IMR-90 (cell line): ENCODE results near the gene UBE2O.

Source experiments
- CEBPB ChIP-seq: IDR thresholded peaks from 2 replicates; pipeline ENCODE4 v1.6.1; 2012; ENCODE audit warnings: low read depth, low read length, improper control_type of control experiment
- POLR2A ChIP-seq: IDR thresholded peaks from 2 replicates; pipeline ENCODE4 v1.6.1; 2012; ENCODE audit warnings: mild to moderate bottlenecking, low read depth, low read length
- RAD21 ChIP-seq: IDR thresholded peaks from 2 replicates; pipeline ENCODE4 v1.6.1; 2012; ENCODE audit warnings: low read length, improper control_type of control experiment
- TF ChIP-seq, protein P1 (sequence below): conservative IDR thresholded peaks from 2 replicates; pipeline ENCODE4 v1.5.1; 2012; ENCODE audit warnings: mild to moderate bottlenecking, low read depth, low read length, improper control_type of control experiment

- TF ChIP-seq RAD21 (no peak), POLR2A (no peak), CEBPB (no peak)
- TF ChIP-seq, protein P1, sequence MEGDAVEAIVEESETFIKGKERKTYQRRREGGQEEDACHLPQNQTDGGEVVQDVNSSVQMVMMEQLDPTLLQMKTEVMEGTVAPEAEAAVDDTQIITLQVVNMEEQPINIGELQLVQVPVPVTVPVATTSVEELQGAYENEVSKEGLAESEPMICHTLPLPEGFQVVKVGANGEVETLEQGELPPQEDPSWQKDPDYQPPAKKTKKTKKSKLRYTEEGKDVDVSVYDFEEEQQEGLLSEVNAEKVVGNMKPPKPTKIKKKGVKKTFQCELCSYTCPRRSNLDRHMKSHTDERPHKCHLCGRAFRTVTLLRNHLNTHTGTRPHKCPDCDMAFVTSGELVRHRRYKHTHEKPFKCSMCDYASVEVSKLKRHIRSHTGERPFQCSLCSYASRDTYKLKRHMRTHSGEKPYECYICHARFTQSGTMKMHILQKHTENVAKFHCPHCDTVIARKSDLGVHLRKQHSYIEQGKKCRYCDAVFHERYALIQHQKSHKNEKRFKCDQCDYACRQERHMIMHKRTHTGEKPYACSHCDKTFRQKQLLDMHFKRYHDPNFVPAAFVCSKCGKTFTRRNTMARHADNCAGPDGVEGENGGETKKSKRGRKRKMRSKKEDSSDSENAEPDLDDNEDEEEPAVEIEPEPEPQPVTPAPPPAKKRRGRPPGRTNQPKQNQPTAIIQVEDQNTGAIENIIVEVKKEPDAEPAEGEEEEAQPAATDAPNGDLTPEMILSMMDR: no peak
These were observed 55.8 kb downstream of the UBE2O start for GRCh38 chr17:76397184-76397583.
